ENCODE data around the gene PABPN1L. TPM values are rescaled to one million over a fixed set of nuclear protein-coding genes. Genes with fewer than 3 reads are reported as not detected.

PABPN1L gene
- polyA plus RNA-seq, 2 of the 4 experiments (the other 2 are of a cell fraction) = not detected

DNA sequence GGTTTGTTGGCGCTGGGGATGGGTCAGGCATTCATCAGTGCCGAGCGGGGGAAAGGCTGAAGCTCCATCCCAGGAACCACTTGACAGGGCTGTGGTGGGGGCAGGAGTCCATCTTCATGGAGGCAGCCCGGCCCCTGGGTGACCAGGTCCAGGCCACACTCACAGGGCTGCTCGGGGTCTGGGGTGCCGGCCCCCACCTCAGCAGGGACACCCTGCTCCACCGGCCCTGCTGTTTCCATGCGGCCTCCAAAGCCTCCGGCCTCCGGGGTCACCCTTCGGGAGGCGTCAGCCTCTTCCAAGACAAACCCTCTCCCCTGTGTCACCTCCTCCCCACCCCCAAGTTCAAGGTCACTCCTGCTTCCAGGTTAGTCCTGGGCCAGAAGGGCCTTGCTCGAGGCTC is 31.8 kb downstream of the PABPN1L start:
- POLR2A ChIA-PET = no interaction called here
- DNase-seq (ENCODE audit: low read depth in 1 of 2, low spot score in 1 of 2) (no peak), ATAC-seq (no peak), FAIRE-seq (no peak)
- no peaks in the 10 kb centered on the region for H3K9me3 ChIP-seq
- TF ChIP-seq KDM1A (IDR thresholded peaks at IDR 0.05; ENCODE audit: low read depth) = no peak
- TF ChIP-seq, protein P1, sequence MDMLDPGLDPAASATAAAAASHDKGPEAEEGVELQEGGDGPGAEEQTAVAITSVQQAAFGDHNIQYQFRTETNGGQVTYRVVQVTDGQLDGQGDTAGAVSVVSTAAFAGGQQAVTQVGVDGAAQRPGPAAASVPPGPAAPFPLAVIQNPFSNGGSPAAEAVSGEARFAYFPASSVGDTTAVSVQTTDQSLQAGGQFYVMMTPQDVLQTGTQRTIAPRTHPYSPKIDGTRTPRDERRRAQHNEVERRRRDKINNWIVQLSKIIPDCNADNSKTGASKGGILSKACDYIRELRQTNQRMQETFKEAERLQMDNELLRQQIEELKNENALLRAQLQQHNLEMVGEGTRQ (IDR thresholded peaks at IDR 0.05) = no peak
- no peak for TF ChIP-seq ZFP36 (IDR thresholded peaks at IDR 0.05; ENCODE audit: borderline replicate concordance, partially characterized antibody)
- TF ChIP-seq RARB (CRISPR knock-in tag; IDR thresholded peaks at IDR 0.05) = no peak
- TF ChIP-seq SMC3 (IDR thresholded peaks at IDR 0.05) = no peak
- TF ChIP-seq NR3C1 (IDR thresholded peaks at IDR 0.05) = no peak
- no peak for TF ChIP-seq MYC (IDR thresholded peaks at IDR 0.05; ENCODE audit: borderline replicate concordance, low read length)
- no peak for TF ChIP-seq JUN (IDR thresholded peaks at IDR 0.05)
- TF ChIP-seq MAZ (IDR thresholded peaks at IDR 0.05; ENCODE audit: borderline replicate concordance, low read depth, low read length) = no peak
- no peak for TF ChIP-seq EHMT2 (IDR thresholded peaks at IDR 0.05; ENCODE audit: low read depth)
- TF ChIP-seq TP53 (CRISPR knock-in tag; IDR thresholded peaks at IDR 0.05) = no peak
- no peak for TF ChIP-seq ZSCAN20 (CRISPR knock-in tag; IDR thresholded peaks at IDR 0.05)
- no peak for TF ChIP-seq SREBF2 (IDR thresholded peaks at IDR 0.05)
- TF ChIP-seq HOXB13 (CRISPR knock-in tag; IDR thresholded peaks at IDR 0.05; ENCODE audit: low read depth) = no peak
- no peak for TF ChIP-seq HOXB5 (CRISPR knock-in tag; IDR thresholded peaks at IDR 0.05)
- no peak for TF ChIP-seq BHLHE40 (IDR thresholded peaks at IDR 0.05; ENCODE audit: low read depth, low read length)
- TF ChIP-seq KDM5A (IDR thresholded peaks at IDR 0.05) = no peak
- TF ChIP-seq EP300 (IDR thresholded peaks at IDR 0.05) = no peak
- TF ChIP-seq ESRRA (IDR thresholded peaks at IDR 0.05; ENCODE audit: borderline replicate concordance, low read length) = no peak
- no peak for TF ChIP-seq HOXA7 (CRISPR knock-in tag; IDR thresholded peaks at IDR 0.05)
- no peak overlapping the region for H3K4me2 ChIP-seq
- 92% methylated on average over 10 of the region's 13 CpGs for WGBS (ENCODE audit: missing lambda C conversion rate)
- H3K27ac ChIP-seq = no peak overlapping the region
- CTCF ChIA-PET = interaction anchor here (0.8 to 1.0 kb wide), 2 partner anchors 18 to 332 kb away, joined by 3 read pairs; no protein-coding TSS in a partner anchor
- no peak overlapping the region for H3K4me3 ChIP-seq
- no peaks in the 10 kb centered on the region for H3K4me1 ChIP-seq

DNA sequence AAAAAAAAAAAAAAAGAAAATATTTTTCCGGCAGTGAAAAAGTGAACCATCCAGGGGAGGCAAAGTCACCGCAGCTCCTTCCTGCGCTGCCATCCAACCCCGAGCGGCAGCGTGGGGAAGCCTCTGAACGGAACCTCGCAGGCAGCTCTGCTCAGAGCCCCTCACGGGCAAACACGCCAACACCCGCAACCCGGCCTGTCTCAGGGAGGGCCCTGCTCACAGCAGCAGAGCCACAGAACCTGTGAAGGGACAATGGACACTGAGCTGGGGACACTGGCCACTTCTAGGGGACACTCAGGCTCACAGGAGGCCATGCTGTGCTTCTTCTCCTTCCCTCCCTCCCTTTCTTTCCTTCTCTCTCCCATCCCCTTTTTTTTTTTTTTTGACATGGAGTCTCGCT is 33.4 kb downstream of the PABPN1L start:
- ChIA-PET POLR2A (no interaction called here), CTCF (interaction anchor here (1.0 to 1.7 kb wide), 2 partner anchors 15 to 90 kb away, joined by 3 read pairs; no protein-coding TSS in a partner anchor)
- no peak for TF ChIP-seq RCOR1 (IDR thresholded peaks at IDR 0.05; ENCODE audit: low read depth, low read length)
- TF ChIP-seq KDM5A (IDR thresholded peaks at IDR 0.05) = no peak
- TF ChIP-seq, protein P2, sequence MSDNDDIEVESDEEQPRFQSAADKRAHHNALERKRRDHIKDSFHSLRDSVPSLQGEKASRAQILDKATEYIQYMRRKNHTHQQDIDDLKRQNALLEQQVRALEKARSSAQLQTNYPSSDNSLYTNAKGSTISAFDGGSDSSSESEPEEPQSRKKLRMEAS (IDR thresholded peaks at IDR 0.05) = no peak
- no peak for TF ChIP-seq RFX5 (IDR thresholded peaks at IDR 0.05)
- TF ChIP-seq JUN (IDR thresholded peaks at IDR 0.05) = no peak
- TF ChIP-seq ZC3H11A (IDR thresholded peaks at IDR 0.05) = no peak
- H3K4me2 ChIP-seq = no peak overlapping the region
- no peaks in the 10 kb centered on the region for H3K4me1 ChIP-seq
- no peak for FAIRE-seq
- ATAC-seq = no peak
- WGBS (ENCODE audit: missing lambda C conversion rate) = 96% methylated on average over 13 of the region's 13 CpGs
- no peaks in the 10 kb centered on the region for H3K9me3 ChIP-seq
- no peak overlapping the region for H3K27ac ChIP-seq
- no peak overlapping the region for H3K4me3 ChIP-seq
- DNase-seq (ENCODE audit: low read depth in 1 of 2, low spot score in 1 of 2) = no peak

DNA sequence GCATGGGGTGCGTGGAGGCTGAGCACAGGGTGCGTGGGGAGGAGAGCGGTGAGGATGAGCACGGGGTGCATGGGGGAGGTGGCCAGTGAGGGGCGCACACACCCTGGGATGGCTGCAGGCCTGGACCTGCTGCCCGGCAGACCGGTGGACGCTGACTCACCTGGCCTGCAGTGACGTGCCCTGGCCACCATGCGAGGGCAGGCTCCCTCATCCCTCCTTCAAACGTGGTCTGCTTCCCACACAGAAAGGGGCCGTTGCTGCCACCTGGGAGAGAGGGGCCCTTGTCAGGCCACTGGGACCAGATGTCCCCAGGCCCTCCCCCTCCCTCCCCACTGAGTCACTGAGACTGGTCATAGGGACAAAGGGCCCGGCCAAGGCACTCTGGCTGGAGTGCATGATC is 34.6 kb downstream of the PABPN1L start:
- CTCF ChIA-PET = interaction anchor here (1.7 kb wide), 1 partner anchor 89 kb away, joined by 3 read pairs; no protein-coding TSS in a partner anchor
- TF ChIP-seq POLR2AphosphoS2 (conservative IDR thresholded peaks at IDR 0.05; ENCODE audit: low read length) (no peak), BHLHE40 (IDR thresholded peaks at IDR 0.05; ENCODE audit: low read depth, low read length) (no peak), ZSCAN20 (CRISPR knock-in tag; IDR thresholded peaks at IDR 0.05) (no peak), ZNF302 (CRISPR knock-in tag; IDR thresholded peaks at IDR 0.05) (no peak), HEYL (CRISPR knock-in tag; IDR thresholded peaks at IDR 0.05) (no peak), EHF (CRISPR knock-in tag; IDR thresholded peaks at IDR 0.05) (no peak), NFE2L2 (conservative IDR thresholded peaks at IDR 0.05; ENCODE audit: low read length) (no peak), HOXB5 (CRISPR knock-in tag; IDR thresholded peaks at IDR 0.05) (no peak), TFCP2L1 (CRISPR knock-in tag; IDR thresholded peaks at IDR 0.05) (no peak), ZFP36 (IDR thresholded peaks at IDR 0.05; ENCODE audit: borderline replicate concordance, partially characterized antibody) (no peak), FOSL2 (IDR thresholded peaks at IDR 0.05) (no peak), FOSL2 (CRISPR knock-in tag; IDR thresholded peaks at IDR 0.05) (no peak), CEBPB (IDR thresholded peaks at IDR 0.05) (no peak)
- TF ChIP-seq, protein P3, sequence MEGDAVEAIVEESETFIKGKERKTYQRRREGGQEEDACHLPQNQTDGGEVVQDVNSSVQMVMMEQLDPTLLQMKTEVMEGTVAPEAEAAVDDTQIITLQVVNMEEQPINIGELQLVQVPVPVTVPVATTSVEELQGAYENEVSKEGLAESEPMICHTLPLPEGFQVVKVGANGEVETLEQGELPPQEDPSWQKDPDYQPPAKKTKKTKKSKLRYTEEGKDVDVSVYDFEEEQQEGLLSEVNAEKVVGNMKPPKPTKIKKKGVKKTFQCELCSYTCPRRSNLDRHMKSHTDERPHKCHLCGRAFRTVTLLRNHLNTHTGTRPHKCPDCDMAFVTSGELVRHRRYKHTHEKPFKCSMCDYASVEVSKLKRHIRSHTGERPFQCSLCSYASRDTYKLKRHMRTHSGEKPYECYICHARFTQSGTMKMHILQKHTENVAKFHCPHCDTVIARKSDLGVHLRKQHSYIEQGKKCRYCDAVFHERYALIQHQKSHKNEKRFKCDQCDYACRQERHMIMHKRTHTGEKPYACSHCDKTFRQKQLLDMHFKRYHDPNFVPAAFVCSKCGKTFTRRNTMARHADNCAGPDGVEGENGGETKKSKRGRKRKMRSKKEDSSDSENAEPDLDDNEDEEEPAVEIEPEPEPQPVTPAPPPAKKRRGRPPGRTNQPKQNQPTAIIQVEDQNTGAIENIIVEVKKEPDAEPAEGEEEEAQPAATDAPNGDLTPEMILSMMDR (IDR thresholded peaks at IDR 0.05) = no peak
- ATAC-seq (peak; percentile 73 to 75), FAIRE-seq (no peak), DNase-seq (ENCODE audit: low read depth in 1 of 2, low spot score in 1 of 2) (no peak)
- Histone ChIP-seq H3K4me3 (no peak overlapping the region), H3K9me3 (no peaks in the 10 kb centered on the region), H3K4me1 (no peaks in the 10 kb centered on the region), H3K4me2 (no peak overlapping the region), H3K27ac (no peak overlapping the region)
- 80% methylated on average over 12 of the region's 13 CpGs for WGBS (ENCODE audit: missing lambda C conversion rate)
- POLR2A ChIA-PET = no interaction called here
